Body of pancreas (tissue), 4 donors: ENCODE data around the gene INF2. TPM values are rescaled to one million over a fixed set of nuclear protein-coding genes. Genes with fewer than 3 reads are reported as not detected.
A peak's percentile ranks its signal among the peaks of the same experiment; 100 is the strongest.

Experiments used
- ATAC-seq: fragments of 150-250 bp; one replicate; pipeline ENCODE4 v1.9.1; 2016
- DNase-seq, 4 donors: peaks; one replicate each; pipeline ENCODE4 v3.0.0-alpha.2; 2019
- H3K27ac ChIP-seq, 4 donors: fragments of 200-600 bp; sonication (generic); 1 replicate in 3 of 4; 2 replicates in 1 of 4; pipeline versions ENCODE4 v1.5.1 to v1.6.1; 2016 to 2019; ENCODE audit warnings: mild to moderate bottlenecking in 1 of 4, mixed read lengths in 1 of 4, moderate library complexity in 1 of 4
- H3K27me3 ChIP-seq, 2 donors: fragments of 200-600 bp; sonication (generic); one replicate each; pipeline ENCODE4 v1.6.0; 2016; ENCODE audit warnings: mild to moderate bottlenecking in 1 of 2
- H3K36me3 ChIP-seq, 2 donors: fragments of 200-600 bp; sonication (generic); replicated peaks in 1 of 2; 2 replicates each; pipeline ENCODE4 v1.5.1; 2016; ENCODE audit warnings: low read depth in 2 of 2; ENCODE audit not compliant: insufficient read depth in 1 of 2
- H3K4me1 ChIP-seq: fragments of 200-600 bp; sonication (generic); one replicate; pipeline ENCODE4 v1.6.0; 2016
- H3K4me3 ChIP-seq, 2 donors: fragments of 200-600 bp; sonication (generic); 1 replicate in 1 of 2; 2 replicates in 1 of 2; pipeline ENCODE4 v1.5.1; 2016 to 2019
- H3K9me3 ChIP-seq, 3 donors: fragments of 200-600 bp; sonication (generic); 1 replicate in 2 of 3; 2 replicates in 1 of 3; pipeline ENCODE4 v1.5.1; 2016
- POLR2A ChIP-seq, 3 donors: fragments of 450-650 bp; IDR thresholded peaks; one replicate each; pipeline ENCODE4 v1.6.1; 2016; ENCODE audit warnings: antibody characterized with exemption in 3 of 3, mild to moderate bottlenecking in 2 of 3
- WGBS, 2 donors: methylation state at CpG; one replicate each; pipeline ENCODE4 v1.1.5; 2017; 5-methylcytosine and 5-hydroxymethylcytosine counted together
- intact Hi-C: fragments of 100-400 bp; cut with DNase I; formaldehyde crosslinking; loops from one replicate; pipeline ENCODE4 v1.15.1; 2023
- total RNA-seq, 2 donors: library from RNA; depleted of rRNA; stranded (reverse); fragments of >200 nt; gene quantifications; one replicate each; pipeline ENCODE4 v1.1.0, GENCODE V29; 2016
- TF ChIP-seq, protein P1 (sequence below), 7 experiments: fragments of 450-650 bp in 4 of 7; fragments of 200-600 bp in 3 of 7; sonication (generic) in 3 of 7; IDR thresholded peaks; one replicate each; pipeline ENCODE4 v1.5.1; 2016 to 2019; ENCODE audit warnings: antibody characterized with exemption in 7 of 7

The INF2 gene
- total RNA-seq, 2 donors from 2014 or later: 46.2 to 90.3 TPM

DNA sequence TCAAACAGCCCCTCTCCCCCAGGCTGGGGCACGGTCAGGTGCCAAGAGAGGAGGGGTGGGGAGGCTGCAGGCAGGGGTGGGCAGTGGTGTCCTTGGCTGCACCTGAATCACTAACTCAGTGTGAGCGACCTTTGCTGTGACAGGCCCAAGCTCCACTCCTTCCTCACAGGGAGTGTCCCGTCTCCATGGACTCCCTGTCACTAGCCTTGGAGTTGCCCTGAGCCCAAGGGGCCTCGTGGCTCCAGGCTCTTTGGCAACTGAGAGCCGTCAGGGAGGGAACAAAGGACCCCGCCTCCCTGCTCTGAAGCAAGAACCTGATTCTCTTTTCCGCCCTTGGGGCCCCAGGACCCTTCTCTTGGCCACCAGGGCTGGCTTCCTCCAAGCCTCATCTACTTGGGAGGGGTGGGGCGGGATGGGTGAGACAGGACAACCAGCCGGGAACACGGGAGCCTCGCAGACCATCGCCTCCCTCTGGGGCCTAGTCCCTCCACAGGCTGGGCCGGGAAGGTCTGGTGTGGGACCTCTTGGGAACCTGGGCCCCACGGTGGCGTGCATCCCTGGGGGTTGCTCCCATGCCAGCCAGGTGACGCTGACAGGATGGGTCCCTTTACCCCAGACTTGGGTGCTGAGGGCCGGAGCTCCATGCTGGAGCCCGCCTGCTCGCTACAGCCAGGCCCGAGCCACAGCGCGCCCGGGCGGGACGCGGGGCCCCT is 33.7 kb downstream of the INF2 start:
- H3K4me3 ChIP-seq: no peak overlapping the region
- intact Hi-C loops: no loop called here
- H3K27me3 ChIP-seq: no peaks in the 10 kb centered on the region
- TF ChIP-seq POLR2A (IDR thresholded peaks at IDR 0.05): no peak
- TF ChIP-seq, protein P1, sequence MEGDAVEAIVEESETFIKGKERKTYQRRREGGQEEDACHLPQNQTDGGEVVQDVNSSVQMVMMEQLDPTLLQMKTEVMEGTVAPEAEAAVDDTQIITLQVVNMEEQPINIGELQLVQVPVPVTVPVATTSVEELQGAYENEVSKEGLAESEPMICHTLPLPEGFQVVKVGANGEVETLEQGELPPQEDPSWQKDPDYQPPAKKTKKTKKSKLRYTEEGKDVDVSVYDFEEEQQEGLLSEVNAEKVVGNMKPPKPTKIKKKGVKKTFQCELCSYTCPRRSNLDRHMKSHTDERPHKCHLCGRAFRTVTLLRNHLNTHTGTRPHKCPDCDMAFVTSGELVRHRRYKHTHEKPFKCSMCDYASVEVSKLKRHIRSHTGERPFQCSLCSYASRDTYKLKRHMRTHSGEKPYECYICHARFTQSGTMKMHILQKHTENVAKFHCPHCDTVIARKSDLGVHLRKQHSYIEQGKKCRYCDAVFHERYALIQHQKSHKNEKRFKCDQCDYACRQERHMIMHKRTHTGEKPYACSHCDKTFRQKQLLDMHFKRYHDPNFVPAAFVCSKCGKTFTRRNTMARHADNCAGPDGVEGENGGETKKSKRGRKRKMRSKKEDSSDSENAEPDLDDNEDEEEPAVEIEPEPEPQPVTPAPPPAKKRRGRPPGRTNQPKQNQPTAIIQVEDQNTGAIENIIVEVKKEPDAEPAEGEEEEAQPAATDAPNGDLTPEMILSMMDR (IDR thresholded peaks at IDR 0.05): no peak
- 43 to 62% methylated on average over 5 to 26 of the region's 26 CpGs for WGBS, 2 donors
- peaks cover 32% of the 10 kb centered on the region for H3K4me1 ChIP-seq
- no peaks in the 10 kb centered on the region for H3K9me3 ChIP-seq
- peak overlapping the region in 3 of 4 donors; percentile 52 to 72 (median 53) for H3K27ac ChIP-seq
- DNase-seq (no peak), ATAC-seq (no peak)
- no peaks in the 10 kb centered on the region for H3K36me3 ChIP-seq

- peak within 1 kb of the TSS in 3 of 4 donors; percentile 52 to 72 (median 53) for H3K27ac ChIP-seq
- peak; percentile 67 to 76 (median 74) for DNase-seq
- WGBS, 2 donors: 0 to 1% methylated on average over 2 to 80 of the region's 82 CpGs
These were observed 34.4 kb downstream of the INF2 start, which contains the start of gene ADSS1 for GRCh38 chr14:104723651-104724406. Gene ADSS1 (plus strand): TSS chr14:104724229. CDS start chr14:104724271, 42 bp downstream.

DNA sequence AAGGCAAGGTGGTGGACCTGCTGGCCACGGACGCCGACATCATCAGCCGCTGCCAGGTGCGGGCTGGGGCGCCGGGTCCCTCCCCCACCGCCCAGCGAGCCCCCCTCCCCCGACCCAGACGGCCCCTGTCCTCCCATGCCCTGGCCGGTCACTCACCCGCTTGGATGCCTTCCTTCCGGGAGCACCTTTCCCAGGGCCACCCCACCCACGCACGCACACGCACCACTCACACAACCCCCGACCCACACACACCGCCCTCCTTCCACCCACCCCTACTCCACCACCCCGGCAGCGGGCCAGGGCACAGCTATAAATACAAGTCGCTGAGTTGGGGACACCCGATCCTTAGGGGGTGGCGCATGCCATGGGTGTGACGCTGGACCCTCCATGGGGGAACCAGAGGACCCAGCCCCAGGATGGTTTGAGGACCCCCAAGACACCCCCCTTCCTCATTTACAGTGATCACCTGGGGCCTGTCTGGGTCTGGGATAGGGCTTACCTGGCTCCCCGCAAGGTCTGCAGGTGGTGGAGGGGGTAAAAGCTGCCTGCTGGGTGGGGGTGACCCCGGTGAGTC is 35.1 kb downstream of the INF2 start:
- Histone ChIP-seq H3K4me1 (peaks cover 32% of the 10 kb centered on the region), H3K9me3 (no peaks in the 10 kb centered on the region), H3K27me3 (no peaks in the 10 kb centered on the region), H3K36me3 (no peaks in the 10 kb centered on the region), H3K4me3 (peak overlapping the region; percentile 59 to 67), H3K27ac (peak overlapping the region in 3 of 4 donors; percentile 52 to 72 (median 53))
- TF ChIP-seq, protein P1 (IDR thresholded peaks at IDR 0.05): no peak
- no peak for TF ChIP-seq POLR2A (IDR thresholded peaks at IDR 0.05)
- peak; percentile 36 for ATAC-seq
- DNase-seq: peak; percentile 46 to 54 (median 51)
- intact Hi-C loops: no loop called here
- WGBS, 2 donors: 2 to 10% methylated on average over 8 to 27 of the region's 27 CpGs

More at GRCh38 chr14:104723651-104724406, 34.4 kb downstream of the INF2 start, which contains the start of gene ADSS1:
- ATAC-seq: peak; percentile 87
- intact Hi-C loops: no loop called here
- no peaks in the 10 kb centered on the region for H3K9me3 ChIP-seq
- H3K36me3 ChIP-seq: no peaks in the 10 kb centered on the region
- peak within 1 kb of the TSS; percentile 59 to 67 for H3K4me3 ChIP-seq
- peaks cover 32% of the 10 kb centered on the region for H3K4me1 ChIP-seq
- no peaks in the 10 kb centered on the region for H3K27me3 ChIP-seq
- peak in 2 of 3 donors; percentile 13 to 23 for TF ChIP-seq POLR2A (IDR thresholded peaks at IDR 0.05)
- TF ChIP-seq, protein P1 (IDR thresholded peaks at IDR 0.05): peak; percentile 70 to 96 (median 84)

DNA sequence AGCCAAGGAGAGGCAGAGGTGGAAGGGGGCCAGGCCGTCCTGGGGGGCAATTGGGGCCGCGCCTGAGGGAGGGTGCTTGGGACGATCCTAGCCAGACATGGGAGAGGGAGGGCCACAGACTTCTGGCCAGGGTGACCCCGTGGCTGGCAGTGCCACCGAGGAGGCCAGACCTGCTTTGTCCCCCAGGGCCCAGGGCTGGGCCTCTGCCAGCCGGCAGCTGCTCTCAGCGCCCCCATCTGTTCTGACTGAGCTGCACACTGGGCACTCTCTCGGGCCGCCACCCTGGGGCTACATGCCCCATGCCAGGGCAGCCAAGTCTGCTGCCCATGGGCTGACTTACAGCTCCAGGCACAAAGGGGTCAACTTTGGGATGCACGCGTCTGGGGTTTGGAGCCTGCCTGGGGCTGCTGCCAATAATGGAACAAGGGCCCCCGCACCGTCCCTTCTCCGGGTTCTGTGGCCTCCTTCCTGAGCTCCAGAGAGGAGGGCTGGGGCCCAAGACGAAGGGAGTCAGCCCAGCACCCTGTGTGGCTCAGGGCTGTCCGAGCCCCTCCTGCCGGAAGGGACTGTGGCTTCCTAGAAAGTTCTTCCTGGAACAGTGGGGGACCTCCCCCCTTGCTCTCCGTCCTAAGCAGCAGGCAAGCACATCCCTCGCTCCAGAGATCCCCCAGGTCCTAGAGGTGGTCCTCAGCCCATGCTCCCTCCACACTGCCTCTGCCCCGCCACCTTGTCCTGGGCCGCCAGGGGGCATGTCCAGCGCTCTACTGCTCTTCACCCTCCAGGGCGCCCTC is 35.8 kb downstream of the INF2 start:
- Histone ChIP-seq H3K4me3 (no peak overlapping the region), H3K36me3 (no peaks in the 10 kb centered on the region), H3K27me3 (no peaks in the 10 kb centered on the region), H3K4me1 (peaks cover 32% of the 10 kb centered on the region), H3K9me3 (no peaks in the 10 kb centered on the region), H3K27ac (peak overlapping the region in 2 of 4 donors; percentile 52 to 72)
- 54 to 80% methylated on average over 9 to 24 of the region's 24 CpGs for WGBS, 2 donors
- ATAC-seq (no peak), DNase-seq (peak in 3 of 4 donors; percentile 22 to 51 (median 50))
- TF ChIP-seq, protein P1 (IDR thresholded peaks at IDR 0.05): peak in 1 of 7 experiments; percentile 4
- TF ChIP-seq POLR2A (IDR thresholded peaks at IDR 0.05): no peak
- intact Hi-C loops: no loop called here
